ENCODE data around the gene ZFX. TPM values are rescaled to one million over a fixed set of nuclear protein-coding genes. Genes with fewer than 3 reads are reported as not detected.

The ZFX gene
- total RNA-seq, 1 experiment from 2014 or later, result 66.8 TPM

DNA sequence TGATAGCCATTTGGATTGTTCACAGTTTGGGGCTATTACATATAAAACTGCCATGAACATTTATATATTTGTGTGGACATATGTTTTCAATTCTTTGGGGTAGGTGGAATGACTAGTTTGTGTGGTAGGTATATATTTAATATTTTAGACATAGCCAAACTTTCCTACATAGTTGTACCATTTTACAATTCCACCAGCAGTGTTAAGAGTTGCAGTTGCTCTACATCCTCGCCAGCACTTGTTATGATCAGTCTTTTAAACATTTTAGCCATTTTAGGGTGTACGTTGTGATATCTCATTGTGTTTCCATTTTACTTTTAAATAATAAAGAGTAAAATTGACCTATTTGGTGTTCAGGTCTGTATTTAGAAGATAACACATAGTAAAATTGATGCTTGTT, 76.6 kb downstream of the ZFX start:
- Mint-ChIP-seq H3K36me3 (ENCODE audit: insufficient read depth in 1 of 3, low read depth in 3 of 3) (peaks cover 2 to 10% (median 4%) of the 10 kb centered on the region in 3 experiments; a peak in 5 of 7 replicates), H3K27me3 (ENCODE audit: low read depth) (peaks cover 1% of the 10 kb centered on the region; the same call in 1 of the 2 replicates), H3K27ac (no peak overlapping the region), H3K4me1 (no peaks in the 10 kb centered on the region), H3K9me3 (peaks cover 14 to 19% of the 10 kb centered on the region in 2 experiments), H3K4me3 (no peak overlapping the region)
- no peak overlapping the region for H3K9ac ChIP-seq (ENCODE audit: extremely low read depth, insufficient read length, low read length)
- H3K14ac ChIP-seq (ENCODE audit: insufficient read depth, low read length), result no peak overlapping the region
- H3K79me2 ChIP-seq (ENCODE audit: insufficient read depth, low read length), result no peaks in the 10 kb centered on the region
- H2BK15ac ChIP-seq (ENCODE audit: low read depth, low read length), result no peak overlapping the region
- H3K23me2 ChIP-seq (ENCODE audit: insufficient read length, low read depth, low read length, poor library complexity, severe bottlenecking), result no peaks in the 10 kb centered on the region
- no peaks in the 10 kb centered on the region for H3K27me3 ChIP-seq (ENCODE audit: insufficient read depth, low read length)
- no peaks in the 10 kb centered on the region for H3K9me3 ChIP-seq (ENCODE audit: control insufficient read depth, low read depth, low read length)
- no peak overlapping the region for H3K56ac ChIP-seq (ENCODE audit: insufficient read length, low read depth, low read length)
- H2BK12ac ChIP-seq (ENCODE audit: insufficient read length, low read depth, low read length), result no peak overlapping the region
- no peak overlapping the region for H2BK20ac ChIP-seq (ENCODE audit: low read depth, low read length, poor library complexity, severe bottlenecking)
- no peak overlapping the region for H3T11ph ChIP-seq (ENCODE audit: low read length)
- no peak overlapping the region for H3K23ac ChIP-seq (ENCODE audit: insufficient read length, low read depth, low read length)
- no peak overlapping the region for H3K27ac ChIP-seq (ENCODE audit: insufficient read length, low read depth, low read length)
- H2BK120ac ChIP-seq (ENCODE audit: low read depth, low read length, poor library complexity, severe bottlenecking), result no peak overlapping the region
- H4K8ac ChIP-seq (replicated peaks; ENCODE audit: insufficient read length, low read depth, low read length), result no peak overlapping the region
- TF ChIP-seq, protein P1, sequence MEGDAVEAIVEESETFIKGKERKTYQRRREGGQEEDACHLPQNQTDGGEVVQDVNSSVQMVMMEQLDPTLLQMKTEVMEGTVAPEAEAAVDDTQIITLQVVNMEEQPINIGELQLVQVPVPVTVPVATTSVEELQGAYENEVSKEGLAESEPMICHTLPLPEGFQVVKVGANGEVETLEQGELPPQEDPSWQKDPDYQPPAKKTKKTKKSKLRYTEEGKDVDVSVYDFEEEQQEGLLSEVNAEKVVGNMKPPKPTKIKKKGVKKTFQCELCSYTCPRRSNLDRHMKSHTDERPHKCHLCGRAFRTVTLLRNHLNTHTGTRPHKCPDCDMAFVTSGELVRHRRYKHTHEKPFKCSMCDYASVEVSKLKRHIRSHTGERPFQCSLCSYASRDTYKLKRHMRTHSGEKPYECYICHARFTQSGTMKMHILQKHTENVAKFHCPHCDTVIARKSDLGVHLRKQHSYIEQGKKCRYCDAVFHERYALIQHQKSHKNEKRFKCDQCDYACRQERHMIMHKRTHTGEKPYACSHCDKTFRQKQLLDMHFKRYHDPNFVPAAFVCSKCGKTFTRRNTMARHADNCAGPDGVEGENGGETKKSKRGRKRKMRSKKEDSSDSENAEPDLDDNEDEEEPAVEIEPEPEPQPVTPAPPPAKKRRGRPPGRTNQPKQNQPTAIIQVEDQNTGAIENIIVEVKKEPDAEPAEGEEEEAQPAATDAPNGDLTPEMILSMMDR (conservative IDR thresholded peaks at IDR 0.05), result no peak
- H2AK5ac ChIP-seq (ENCODE audit: insufficient read length, low read length), result no peak overlapping the region
- H2AFZ ChIP-seq (ENCODE audit: low read length), result no peak overlapping the region
- no peak for DNase-seq
- no peaks in the 10 kb centered on the region for H3K4me1 ChIP-seq (ENCODE audit: insufficient read depth, low read length)
- no peaks in the 10 kb centered on the region for H3K79me1 ChIP-seq (ENCODE audit: insufficient read depth, low read depth, low read length, poor library complexity, severe bottlenecking)
- no peak overlapping the region for H4K5ac ChIP-seq (ENCODE audit: insufficient read length, low read depth, low read length)
- no peak overlapping the region for H3K4me2 ChIP-seq (ENCODE audit: insufficient read depth, insufficient read length, low read length)
- no peak overlapping the region for H3K18ac ChIP-seq (ENCODE audit: insufficient read length, low read depth, low read length)
- no peak overlapping the region for H4K91ac ChIP-seq (ENCODE audit: insufficient read length, low read depth, low read length)
- no peaks in the 10 kb centered on the region for H4K20me1 ChIP-seq (ENCODE audit: control insufficient read depth, insufficient read depth, insufficient read length)
- no CpG with 5 or more reads among the region's 2 CpGs for WGBS (ENCODE audit: extremely low coverage, insufficient read length, low lambda C conversion rate)
- H2BK5ac ChIP-seq (ENCODE audit: insufficient read length, low read length), result no peak overlapping the region
- no peak overlapping the region for H3K4ac ChIP-seq (ENCODE audit: low read depth, low read length)
